ENCODE data around the gene ANAPC2.

ANAPC2 gene

GRCh38 chr9:137160054-137160425 is 28.3 kb downstream of the ANAPC2 start:
- DNase-seq: no peak

GRCh38 chr9:137159105-137160053 is 29.0 kb downstream of the ANAPC2 start:
- no peak for DNase-seq

GRCh38 chr9:137158625-137159024 is 29.7 kb downstream of the ANAPC2 start:
- DNase-seq: peak; percentile 67

GRCh38 chr9:137157618-137158415 is 30.5 kb downstream of the ANAPC2 start:
- no peak for DNase-seq

- DNase-seq: peak; percentile 47
These were observed 31.6 kb downstream of the ANAPC2 start for GRCh38 chr9:137156567-137157375.

- DNase-seq: no peak
These were observed 35.4 kb downstream of the ANAPC2 start for GRCh38 chr9:137152844-137153405.

GRCh38 chr9:137150617-137151457 is 37.5 kb downstream of the ANAPC2 start:
- DNase-seq: peak; percentile 59

GRCh38 chr9:137149942-137150616 is 38.3 kb downstream of the ANAPC2 start:
- no peak for DNase-seq

GRCh38 chr9:137149363-137149762 is 39.0 kb downstream of the ANAPC2 start:
- no peak for DNase-seq

GRCh38 chr9:137148661-137149060 is 39.7 kb downstream of the ANAPC2 start:
- peak; percentile 89 for DNase-seq

- DNase-seq: peak; percentile 48
These were observed 40.1 kb downstream of the ANAPC2 start for GRCh38 chr9:137148242-137148641.

GRCh38 chr9:137147793-137148160 is 40.6 kb downstream of the ANAPC2 start:
- DNase-seq: no peak

- peak; percentile 63 for DNase-seq
These were observed 41.1 kb downstream of the ANAPC2 start for GRCh38 chr9:137147091-137147792.

GRCh38 chr9:137146527-137146918 is 41.8 kb downstream of the ANAPC2 start:
- no peak for DNase-seq

- DNase-seq: peak; percentile 52
These were observed 42.4 kb downstream of the ANAPC2 start for GRCh38 chr9:137145731-137146526.

- no peak for DNase-seq
These were observed 44.9 kb downstream of the ANAPC2 start for GRCh38 chr9:137143459-137143858.

GRCh38 chr9:137141976-137142936 is 46.1 kb downstream of the ANAPC2 start:
- no peak for DNase-seq

GRCh38 chr9:137141050-137141810 is 47.1 kb downstream of the ANAPC2 start:
- no peak for DNase-seq

Measured in DMS53 (cell line).